ENCODE measurements around the gene METAP1. TPM values are rescaled to one million over a fixed set of nuclear protein-coding genes. Genes with fewer than 3 reads are reported as not detected.

Gene METAP1
- total RNA-seq, 1 donor = 52.8 TPM

- Histone ChIP-seq H3K27ac (ENCODE audit: low read depth, low read length) (no peak overlapping the region), H2AFZ (ENCODE audit: low read length) (no peak overlapping the region), H4K20me1 (ENCODE audit: insufficient read depth, low read length) (peaks cover 12% of the 10 kb centered on the region), H3K4me3 (ENCODE audit: insufficient read depth, low read length) (no peak overlapping the region), H3K79me2 (ENCODE audit: insufficient read depth, low read length) (peaks cover 61% of the 10 kb centered on the region), H3K27me3 (ENCODE audit: insufficient read depth, low read length) (no peaks in the 10 kb centered on the region), H3K36me3 (ENCODE audit: insufficient read depth, low read length) (no peaks in the 10 kb centered on the region), H3K9me3 (ENCODE audit: low read depth, low read length) (no peaks in the 10 kb centered on the region), H3K4me2 (ENCODE audit: insufficient read depth, low read length) (peak overlapping the region; percentile 93), H3K4me1 (ENCODE audit: insufficient read depth, low read length) (peaks cover 8% of the 10 kb centered on the region)
- TF ChIP-seq CTCF (IDR thresholded peaks at IDR 0.05; ENCODE audit: extremely low read depth, low read depth, low read length) = no peak
- DNase-seq (ENCODE audit: insufficient read length, low spot score, missing footprints) = no peak
Observed at GRCh38 chr4:98997166-98997565, 1.6 kb downstream of the METAP1 start.

DNA sequence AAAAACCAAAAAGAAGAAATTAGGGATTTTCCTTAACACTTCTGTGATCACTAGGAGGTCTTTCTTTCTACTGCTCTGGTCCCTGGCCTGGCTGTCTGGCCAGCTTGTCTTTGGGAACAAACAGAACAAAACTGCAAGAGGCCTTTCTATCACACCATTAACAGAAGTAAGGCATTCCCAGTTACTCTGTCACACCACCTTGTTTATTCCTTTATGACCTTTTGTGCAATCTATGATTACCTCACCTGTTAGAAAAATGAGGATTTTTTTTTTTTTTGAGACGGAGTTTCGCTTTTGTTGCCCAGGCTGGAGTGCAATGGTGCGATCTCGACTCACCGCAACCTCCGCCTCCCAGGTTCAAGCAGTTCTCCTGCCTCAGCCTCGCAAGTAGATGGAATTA lies 3.0 kb downstream of the METAP1 start:
- H3K9me3 ChIP-seq (ENCODE audit: low read depth, low read length) = no peaks in the 10 kb centered on the region
- no peak for TF ChIP-seq CTCF (IDR thresholded peaks at IDR 0.05; ENCODE audit: extremely low read depth, low read depth, low read length)
- DNase-seq (ENCODE audit: insufficient read length, low spot score, missing footprints) = no peak
- H3K27ac ChIP-seq (ENCODE audit: low read depth, low read length) = no peak overlapping the region
- no peak overlapping the region for H2AFZ ChIP-seq (ENCODE audit: low read length)
- H3K36me3 ChIP-seq (ENCODE audit: insufficient read depth, low read length) = no peaks in the 10 kb centered on the region
- H3K4me3 ChIP-seq (ENCODE audit: insufficient read depth, low read length) = no peak overlapping the region
- no peak overlapping the region for H3K4me2 ChIP-seq (ENCODE audit: insufficient read depth, low read length)
- H3K79me2 ChIP-seq (ENCODE audit: insufficient read depth, low read length) = peaks cover 75% of the 10 kb centered on the region
- H3K4me1 ChIP-seq (ENCODE audit: insufficient read depth, low read length) = peaks cover 8% of the 10 kb centered on the region
- H4K20me1 ChIP-seq (ENCODE audit: insufficient read depth, low read length) = peaks cover 12% of the 10 kb centered on the region
- no peaks in the 10 kb centered on the region for H3K27me3 ChIP-seq (ENCODE audit: insufficient read depth, low read length)

GRCh38 chr4:99002279-99002678 lies 6.8 kb downstream of the METAP1 start:
- no peaks in the 10 kb centered on the region for H3K4me1 ChIP-seq (ENCODE audit: insufficient read depth, low read length)
- H3K27me3 ChIP-seq (ENCODE audit: insufficient read depth, low read length) = no peaks in the 10 kb centered on the region
- DNase-seq (ENCODE audit: insufficient read length, low spot score, missing footprints) = no peak
- no peak overlapping the region for H3K4me3 ChIP-seq (ENCODE audit: insufficient read depth, low read length)
- peaks cover 98% of the 10 kb centered on the region for H3K79me2 ChIP-seq (ENCODE audit: insufficient read depth, low read length)
- H3K4me2 ChIP-seq (ENCODE audit: insufficient read depth, low read length) = no peak overlapping the region
- no peaks in the 10 kb centered on the region for H3K9me3 ChIP-seq (ENCODE audit: low read depth, low read length)
- H4K20me1 ChIP-seq (ENCODE audit: insufficient read depth, low read length) = peaks cover 7% of the 10 kb centered on the region
- no peak overlapping the region for H2AFZ ChIP-seq (ENCODE audit: low read length)
- no peak for TF ChIP-seq CTCF (IDR thresholded peaks at IDR 0.05; ENCODE audit: extremely low read depth, low read depth, low read length)
- H3K27ac ChIP-seq (ENCODE audit: low read depth, low read length) = no peak overlapping the region
- H3K36me3 ChIP-seq (ENCODE audit: insufficient read depth, low read length) = no peaks in the 10 kb centered on the region

- TF ChIP-seq CTCF (IDR thresholded peaks at IDR 0.05; ENCODE audit: extremely low read depth, low read depth, low read length) = no peak
- H3K4me3 ChIP-seq (ENCODE audit: insufficient read depth, low read length) = no peak overlapping the region
- no peak overlapping the region for H2AFZ ChIP-seq (ENCODE audit: low read length)
- no peaks in the 10 kb centered on the region for H4K20me1 ChIP-seq (ENCODE audit: insufficient read depth, low read length)
- H3K36me3 ChIP-seq (ENCODE audit: insufficient read depth, low read length) = no peaks in the 10 kb centered on the region
- DNase-seq (ENCODE audit: insufficient read length, low spot score, missing footprints) = peak; percentile 13
- H3K4me2 ChIP-seq (ENCODE audit: insufficient read depth, low read length) = no peak overlapping the region
- H3K4me1 ChIP-seq (ENCODE audit: insufficient read depth, low read length) = no peaks in the 10 kb centered on the region
- H3K27me3 ChIP-seq (ENCODE audit: insufficient read depth, low read length) = no peaks in the 10 kb centered on the region
- no peak overlapping the region for H3K27ac ChIP-seq (ENCODE audit: low read depth, low read length)
- no peaks in the 10 kb centered on the region for H3K9me3 ChIP-seq (ENCODE audit: low read depth, low read length)
- H3K79me2 ChIP-seq (ENCODE audit: insufficient read depth, low read length) = peaks cover 94% of the 10 kb centered on the region
Observed at GRCh38 chr4:99008051-99008450, 12.5 kb downstream of the METAP1 start.
